GM12878 (cell line): Measurements from ENCODE around the gene ANO6. TPM values are rescaled to one million over a fixed set of nuclear protein-coding genes. Genes with fewer than 3 reads are reported as not detected.

Experiments used
- ATAC-seq: fragments of 200-7000 bp; cut with Tn5 transposase; 3 replicates; pipeline ENCODE4 v1.9.1; 2020; ENCODE audit warnings: mild to moderate bottlenecking, moderate library complexity
- BruUV-seq: library from RNA; stranded (reverse); fragments of 400-500 nt; replicated peaks from 2 replicates; lab custom pipeline; 2021; lab: Mats Ljungman, UMichigan
- CTCF ChIA-PET: fragments of 300-600 bp; sonication (Branson Sonifier 250); formaldehyde crosslinking; extraction: SDS; loops from one replicate; lab custom pipeline; 2021; ENCODE audit warnings: inconsistent platforms; lab: Yijun Ruan, JAX
- POLR2A ChIA-PET: fragments of 350-600 bp; formaldehyde crosslinking; extraction: SDS; loops from one replicate; lab custom pipeline; 2021; ENCODE audit warnings: inconsistent platforms; lab: Charles Lee
- RAD21 ChIA-PET: fragments of 300-600 bp; sonication (Branson Sonifier 250); formaldehyde crosslinking; loops from one replicate; lab custom pipeline; 2023; ENCODE audit warnings: antibody characterized with exemption; ENCODE audit not compliant: unreplicated experiment; lab: Charles Lee
- SMC1A ChIA-PET: fragments of 300-600 bp; sonication (Branson Sonifier 250); formaldehyde crosslinking; loops from one replicate; lab custom pipeline; 2023; ENCODE audit not compliant: unreplicated experiment, uncharacterized antibody; lab: Charles Lee
- DNase-seq: peaks from one replicate; pipeline ENCODE4 v3.0.0-alpha.2; 2011; ENCODE audit warnings: low read depth, low spot score
- FAIRE-seq: peaks from 3 replicates; lab custom pipeline; 2011; peaks lifted over from hg19 to GRCh38; lab: Jason Lieb, UNC
- H2AFZ ChIP-seq: 2 replicates; pipeline ENCODE4 v1.6.0; 2011; ENCODE audit warnings: low read depth, low read length, control low read depth; ENCODE audit not compliant: control insufficient read depth
- H3K27ac ChIP-seq: 2 replicates; pipeline ENCODE4 v1.5.1; 2011; ENCODE audit warnings: control low read depth; ENCODE audit not compliant: control insufficient read depth, insufficient read depth
- H3K27me3 ChIP-seq, 2 experiments: replicated peaks in 1 of 2; 2 replicates each; pipeline versions ENCODE4 v1.6.0 to v1.6.1; 2011; ENCODE audit warnings: low read length in 1 of 2; ENCODE audit not compliant: control insufficient read depth in 2 of 2, insufficient read depth in 2 of 2
- H3K36me3 ChIP-seq, 2 experiments: 2 replicates each; pipeline ENCODE4 v1.5.1; 2011; ENCODE audit warnings: low read length in 1 of 2; ENCODE audit not compliant: control insufficient read depth in 2 of 2, insufficient read depth in 2 of 2
- H3K4me1 ChIP-seq: 2 replicates; pipeline ENCODE4 v1.6.1; 2011; ENCODE audit warnings: mild to moderate bottlenecking, low read length, moderate library complexity, mixed read lengths; ENCODE audit not compliant: control insufficient read depth, insufficient read depth
- H3K4me2 ChIP-seq: 2 replicates; pipeline ENCODE4 v1.6.0; 2011; ENCODE audit warnings: control low read depth; ENCODE audit not compliant: control insufficient read depth, insufficient read depth
- H3K4me3 ChIP-seq: fragments of 200-600 bp; sonication (generic); 2 replicates; pipeline ENCODE4 v1.5.1; 2016
- H3K79me2 ChIP-seq: 2 replicates; pipeline ENCODE4 v1.6.0; 2011; ENCODE audit warnings: low read length; ENCODE audit not compliant: control insufficient read depth, insufficient read depth
- H3K9ac ChIP-seq: 2 replicates; pipeline ENCODE4 v1.8.0; 2011; ENCODE audit warnings: low read length, control low read depth, mixed read lengths; ENCODE audit not compliant: control insufficient read depth, insufficient read depth
- H3K9me3 ChIP-seq: replicated peaks from 3 replicates; pipeline ENCODE4 v1.5.1; 2011; ENCODE audit warnings: mild to moderate bottlenecking, low read length; ENCODE audit not compliant: control insufficient read depth, insufficient read depth
- H4K20me1 ChIP-seq: 2 replicates; pipeline ENCODE4 v1.6.0; 2011; ENCODE audit not compliant: control insufficient read depth, insufficient read depth
- E4F1 ChIP-seq: fragments of 450-650 bp; IDR thresholded peaks from 2 replicates; pipeline ENCODE4 v1.6.1; 2018; ENCODE audit warnings: borderline replicate concordance, mild to moderate bottlenecking; ENCODE audit not compliant: partially characterized antibody
- EGR1 ChIP-seq, 2 experiments: IDR thresholded peaks; 1 replicate in 1 of 2; 2 replicates in 1 of 2; pipeline ENCODE4 v1.6.1; 2011 to 2012; ENCODE audit warnings: low read depth in 2 of 2, low read length in 2 of 2, borderline replicate concordance in 1 of 2, mild to moderate bottlenecking in 1 of 2, moderate library complexity in 1 of 2
- JUNB ChIP-seq: IDR thresholded peaks from 2 replicates; pipeline ENCODE4 v1.6.1; 2016; ENCODE audit warnings: antibody characterized with exemption, mild to moderate bottlenecking
- MXI1 ChIP-seq: fragments of 150-350 bp; IDR thresholded peaks from 2 replicates; pipeline ENCODE4 v1.6.1; 2011; ENCODE audit warnings: low read depth, mild to moderate bottlenecking, inconsistent platforms, low read length, improper control_type of control experiment
- MYB ChIP-seq: fragments of 150-350 bp; IDR thresholded peaks from 2 replicates; pipeline ENCODE4 v1.6.1; 2014; ENCODE audit warnings: mild to moderate bottlenecking, low read depth, low read length, borderline replicate concordance
- NRF1 ChIP-seq: conservative IDR thresholded peaks from 2 replicates; pipeline ENCODE4 v1.6.1; 2011; ENCODE audit warnings: mild to moderate bottlenecking, low read depth, low read length, improper control_type of control experiment
- PKNOX1 ChIP-seq: fragments of 450-650 bp; IDR thresholded peaks from 2 replicates; pipeline ENCODE4 v1.6.1; 2016; ENCODE audit warnings: mild to moderate bottlenecking
- SUPT20H ChIP-seq: IDR thresholded peaks from 2 replicates; pipeline ENCODE4 v1.6.1; 2011; ENCODE audit warnings: low read depth, mild to moderate bottlenecking, low read length, moderate library complexity, borderline replicate concordance; ENCODE audit not compliant: control insufficient read depth
- WGBS: methylation state at CpG from one replicate; pipeline ENCODE4 v1.1.6; 2016; ENCODE audit warnings: low lambda C conversion rate; ENCODE audit not compliant: insufficient replicate concordance, insufficient coverage; ENCODE audit errors: missing lambda C conversion rate; 5-methylcytosine and 5-hydroxymethylcytosine counted together
- in situ Hi-C: fragments of 300-500 bp; cut with MboI; formaldehyde crosslinking; loops from 9 replicates; pipeline ENCODE4 v1.14.3; 2018; ENCODE audit warnings: mixed read lengths
- intact Hi-C: fragments of 100-400 bp; cut with micrococcal nuclease; formaldehyde crosslinking; loops from one replicate; pipeline ENCODE4 v1.14.2; 2022; ENCODE audit not compliant: unreplicated experiment
- polyA plus RNA-seq, 11 experiments: library from polyadenylated mRNA; depleted of rRNA in 4 of 11; unstranded in 6 of 11; stranded (reverse) in 5 of 11; fragments of >200 nt; fragmentation: Nextera tagmentation in 4 of 11; fragmentation: Illumina TruSeq in 1 of 11; extraction: Ambion mirVana in 4 of 11; extraction: Trizol in 1 of 11; gene quantifications; 1 replicate in 1 of 11; 2 replicates in 10 of 11; pipeline versions ENCODE4 v1.2.1 to v1.2.3, GENCODE V29; 2011 to 2016; ENCODE audit warnings: inconsistent platforms in 2 of 11, missing spikeins in 2 of 11, low read depth in 1 of 11
- total RNA-seq, 4 experiments: library from RNA; depleted of rRNA in 3 of 4; stranded (reverse); fragments of >200 nt in 3 of 4; fragmentation: Illumina TruSeq in 1 of 4; extraction: Trizol in 1 of 4; gene quantifications; 2 replicates each; pipeline versions ENCODE4 v1.2.1 to v1.2.3, GENCODE V29; 2013 to 2021
- TF ChIP-seq, protein P1 (sequence below): fragments of 450-650 bp; IDR thresholded peaks from 2 replicates; pipeline ENCODE4 v1.6.1; 2018; ENCODE audit warnings: mild to moderate bottlenecking, low read depth, moderate library complexity; ENCODE audit not compliant: partially characterized antibody
- TF ChIP-seq, protein P2 (sequence below): fragments of 150-350 bp; IDR thresholded peaks from 2 replicates; pipeline ENCODE4 v1.6.1; 2016; ENCODE audit warnings: low read depth, low read length

The ANO6 gene
- total and polyA plus RNA-seq, 10 of the 15 experiments (the other 5 are each of a cell fraction or from before 2014, with no cell fraction given): 4.6 to 30.3 (median 26.0) TPM

DNA sequence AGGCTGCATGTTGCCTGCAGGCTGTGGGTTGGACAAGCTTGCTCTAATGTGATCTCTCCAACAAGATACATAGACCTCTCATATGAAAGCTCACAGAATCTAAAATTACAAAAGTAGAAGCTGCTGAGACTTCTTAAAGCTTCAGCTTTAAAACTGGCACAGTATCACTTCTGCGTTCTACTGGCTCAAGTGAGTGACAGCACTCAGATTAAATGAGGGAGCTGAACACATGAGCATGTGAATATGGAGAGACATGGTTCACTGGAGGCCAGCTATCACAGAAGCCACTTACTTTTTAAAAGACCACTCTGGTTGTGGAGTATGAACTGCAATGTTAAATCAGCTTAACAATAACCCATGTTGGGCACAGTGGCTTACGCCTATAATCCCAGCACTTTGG is 29.1 kb upstream of the ANO6 start (continued):
- no peak for TF ChIP-seq MYB
- TF ChIP-seq MXI1: no peak
- TF ChIP-seq PKNOX1: peak; percentile 63; the same call in 1 of the 2 replicates
- no peak for TF ChIP-seq EGR1 (IDR thresholded peaks at IDR 0.05; ENCODE audit: borderline replicate concordance in 1 of 2, low read depth in 2 of 2, low read length in 2 of 2)

- RAD21 ChIA-PET: interaction anchor here (0.6 to 1.1 kb wide), 3 partner anchors 28 to 355 kb away, joined by 3 to 4 read pairs (median 3); no protein-coding TSS in a partner anchor
- no peak overlapping the region for H3K4me3 ChIP-seq
- intact Hi-C loops: no loop called here
- no peaks in the 10 kb centered on the region for H3K36me3 ChIP-seq
- DNase-seq (no peak), ATAC-seq (no peak), FAIRE-seq (no peak)
- no peaks in the 10 kb centered on the region for H3K79me2 ChIP-seq
- no peaks in the 10 kb centered on the region for H3K27me3 ChIP-seq
- WGBS: 100% methylated on average over 1 of the region's 1 CpG
- no peaks in the 10 kb centered on the region for H3K9me3 ChIP-seq
- H3K4me2 ChIP-seq: no peak overlapping the region
- POLR2A ChIA-PET: interaction anchor here (1.0 to 1.1 kb wide), 2 partner anchors 10 to 217 kb away, joined by 3 to 4 read pairs; no protein-coding TSS in a partner anchor
- H3K9ac ChIP-seq: no peak overlapping the region
- H3K4me1 ChIP-seq: no peaks in the 10 kb centered on the region
- no peak overlapping the region for H3K27ac ChIP-seq
- in situ Hi-C loops: no loop called here
- SMC1A ChIA-PET: interaction anchor here (0.6 to 2.9 kb wide), 7 partner anchors 10 to 216 kb away, joined by 3 to 10 read pairs (median 3); no protein-coding TSS in a partner anchor
- CTCF ChIA-PET: interaction anchor here (0.8 to 2.7 kb wide), 2 partner anchors 199 to 210 kb away, joined by 3 to 10 read pairs; no protein-coding TSS in a partner anchor
- H4K20me1 ChIP-seq: no peaks in the 10 kb centered on the region
- no peak overlapping the region for H2AFZ ChIP-seq
- no TSS peak for BruUV-seq
- TF ChIP-seq, protein P1, sequence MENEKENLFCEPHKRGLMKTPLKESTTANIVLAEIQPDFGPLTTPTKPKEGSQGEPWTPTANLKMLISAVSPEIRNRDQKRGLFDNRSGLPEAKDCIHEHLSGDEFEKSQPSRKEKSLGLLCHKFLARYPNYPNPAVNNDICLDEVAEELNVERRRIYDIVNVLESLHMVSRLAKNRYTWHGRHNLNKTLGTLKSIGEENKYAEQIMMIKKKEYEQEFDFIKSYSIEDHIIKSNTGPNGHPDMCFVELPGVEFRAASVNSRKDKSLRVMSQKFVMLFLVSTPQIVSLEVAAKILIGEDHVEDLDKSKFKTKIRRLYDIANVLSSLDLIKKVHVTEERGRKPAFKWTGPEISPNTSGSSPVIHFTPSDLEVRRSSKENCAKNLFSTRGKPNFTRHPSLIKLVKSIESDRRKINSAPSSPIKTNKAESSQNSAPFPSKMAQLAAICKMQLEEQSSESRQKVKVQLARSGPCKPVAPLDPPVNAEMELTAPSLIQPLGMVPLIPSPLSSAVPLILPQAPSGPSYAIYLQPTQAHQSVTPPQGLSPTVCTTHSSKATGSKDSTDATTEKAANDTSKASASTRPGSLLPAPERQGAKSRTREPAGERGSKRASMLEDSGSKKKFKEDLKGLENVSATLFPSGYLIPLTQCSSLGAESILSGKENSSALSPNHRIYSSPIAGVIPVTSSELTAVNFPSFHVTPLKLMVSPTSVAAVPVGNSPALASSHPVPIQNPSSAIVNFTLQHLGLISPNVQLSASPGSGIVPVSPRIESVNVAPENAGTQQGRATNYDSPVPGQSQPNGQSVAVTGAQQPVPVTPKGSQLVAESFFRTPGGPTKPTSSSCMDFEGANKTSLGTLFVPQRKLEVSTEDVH: no peak
- TF ChIP-seq, protein P2, sequence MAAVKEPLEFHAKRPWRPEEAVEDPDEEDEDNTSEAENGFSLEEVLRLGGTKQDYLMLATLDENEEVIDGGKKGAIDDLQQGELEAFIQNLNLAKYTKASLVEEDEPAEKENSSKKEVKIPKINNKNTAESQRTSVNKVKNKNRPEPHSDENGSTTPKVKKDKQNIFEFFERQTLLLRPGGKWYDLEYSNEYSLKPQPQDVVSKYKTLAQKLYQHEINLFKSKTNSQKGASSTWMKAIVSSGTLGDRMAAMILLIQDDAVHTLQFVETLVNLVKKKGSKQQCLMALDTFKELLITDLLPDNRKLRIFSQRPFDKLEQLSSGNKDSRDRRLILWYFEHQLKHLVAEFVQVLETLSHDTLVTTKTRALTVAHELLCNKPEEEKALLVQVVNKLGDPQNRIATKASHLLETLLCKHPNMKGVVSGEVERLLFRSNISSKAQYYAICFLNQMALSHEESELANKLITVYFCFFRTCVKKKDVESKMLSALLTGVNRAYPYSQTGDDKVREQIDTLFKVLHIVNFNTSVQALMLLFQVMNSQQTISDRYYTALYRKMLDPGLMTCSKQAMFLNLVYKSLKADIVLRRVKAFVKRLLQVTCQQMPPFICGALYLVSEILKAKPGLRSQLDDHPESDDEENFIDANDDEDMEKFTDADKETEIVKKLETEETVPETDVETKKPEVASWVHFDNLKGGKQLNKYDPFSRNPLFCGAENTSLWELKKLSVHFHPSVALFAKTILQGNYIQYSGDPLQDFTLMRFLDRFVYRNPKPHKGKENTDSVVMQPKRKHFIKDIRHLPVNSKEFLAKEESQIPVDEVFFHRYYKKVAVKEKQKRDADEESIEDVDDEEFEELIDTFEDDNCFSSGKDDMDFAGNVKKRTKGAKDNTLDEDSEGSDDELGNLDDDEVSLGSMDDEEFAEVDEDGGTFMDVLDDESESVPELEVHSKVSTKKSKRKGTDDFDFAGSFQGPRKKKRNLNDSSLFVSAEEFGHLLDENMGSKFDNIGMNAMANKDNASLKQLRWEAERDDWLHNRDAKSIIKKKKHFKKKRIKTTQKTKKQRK: no peak
- TF ChIP-seq E4F1: no peak
- no peak for TF ChIP-seq NRF1
- no peak for TF ChIP-seq JUNB
- TF ChIP-seq SUPT20H: no peak
These were observed 26.0 kb upstream of the ANO6 start for GRCh38 chr12:45189766-45190403.
